Activated naive CD4-positive, alpha-beta T cell treated with anti-CD3 and anti-CD28 coated beads, Interleukin-2, amount 50 U/mL, for 72 hours (primary cell): ENCODE measurements around the gene CCL1. TPM values are rescaled to one million over a fixed set of nuclear protein-coding genes. Genes with fewer than 3 reads are reported as not detected.

ENCODE experiments used
- ATAC-seq, 2 donors: fragments of 150-1000 bp; cut with Tn5 transposase; 2 replicates each; pipeline ENCODE4 v1.10.0; 2021; ENCODE audit warnings: mild to moderate bottlenecking in 2 of 2, moderate library complexity in 2 of 2
- DNase-seq, 2 donors: peaks; one replicate each; pipeline ENCODE4 v3.0.0; 2021 to 2022; ENCODE audit warnings: low spot score in 2 of 2
- H3K27ac Mint-ChIP-seq, 2 donors: one replicate each; pipeline ENCODE4 v1.8.0; 2022; ENCODE audit warnings: mild to moderate bottlenecking in 2 of 2, mixed read lengths in 2 of 2
- H3K36me3 Mint-ChIP-seq, 2 donors: one replicate each; pipeline ENCODE4 v1.8.0; 2022; ENCODE audit warnings: mixed read lengths in 2 of 2
- H3K9me3 Mint-ChIP-seq, 2 donors: one replicate each; pipeline ENCODE4 v1.8.0; 2022; ENCODE audit warnings: mixed read lengths in 2 of 2
- total RNA-seq, 2 donors: library from RNA; stranded (reverse); gene quantifications; one replicate each; pipeline ENCODE4 v1.2.3, GENCODE V29; 2022

The CCL1 gene
- total RNA-seq, 2 donors from 2014 or later, result not detected

DNA sequence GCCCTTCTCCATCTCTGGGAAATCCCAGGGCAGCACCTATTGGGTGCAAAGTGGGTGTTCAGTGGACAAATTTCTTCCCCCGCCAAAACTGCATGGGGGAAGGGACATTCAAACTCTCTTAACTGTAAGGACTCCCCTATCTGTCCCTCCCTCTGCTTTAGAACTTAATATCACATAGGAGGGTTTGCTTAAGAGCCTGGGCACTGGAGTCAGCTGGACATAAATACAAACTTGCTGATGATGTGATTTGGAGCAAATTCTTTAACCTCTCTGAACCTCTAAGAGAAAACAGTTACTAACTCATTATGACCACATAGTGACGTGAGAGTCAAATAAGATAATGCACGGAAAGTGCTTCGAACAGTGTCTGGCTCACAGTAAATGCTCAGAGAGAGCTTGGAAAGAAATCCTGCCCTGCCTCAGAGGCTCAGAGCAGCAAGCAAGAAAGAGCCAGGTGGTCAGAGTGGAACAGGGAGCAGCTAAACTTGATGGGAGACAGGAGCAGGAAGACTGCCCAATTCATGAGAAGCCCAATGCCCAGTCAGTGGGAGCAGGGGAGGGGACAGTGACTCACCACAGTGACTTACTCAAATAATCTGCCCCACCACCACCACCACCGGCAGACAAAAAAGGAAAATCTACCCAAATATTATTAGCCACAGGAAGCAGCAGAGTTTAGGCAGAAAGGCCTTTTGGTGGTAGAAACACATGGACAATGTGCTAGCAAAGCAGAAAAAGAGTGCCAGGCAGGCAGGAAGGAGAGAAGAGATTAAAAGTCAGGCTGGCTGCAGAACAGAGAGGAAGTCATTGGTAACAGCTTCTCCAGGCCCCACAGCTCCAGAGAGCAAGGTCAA lies 23.9 kb upstream of the CCL1 start:
- no peaks in the 10 kb centered on the region for H3K36me3 Mint-ChIP-seq
- ATAC-seq (no peak), DNase-seq (no peak)
- no peak overlapping the region for H3K27ac Mint-ChIP-seq
- H3K9me3 Mint-ChIP-seq, result no peaks in the 10 kb centered on the region

DNA sequence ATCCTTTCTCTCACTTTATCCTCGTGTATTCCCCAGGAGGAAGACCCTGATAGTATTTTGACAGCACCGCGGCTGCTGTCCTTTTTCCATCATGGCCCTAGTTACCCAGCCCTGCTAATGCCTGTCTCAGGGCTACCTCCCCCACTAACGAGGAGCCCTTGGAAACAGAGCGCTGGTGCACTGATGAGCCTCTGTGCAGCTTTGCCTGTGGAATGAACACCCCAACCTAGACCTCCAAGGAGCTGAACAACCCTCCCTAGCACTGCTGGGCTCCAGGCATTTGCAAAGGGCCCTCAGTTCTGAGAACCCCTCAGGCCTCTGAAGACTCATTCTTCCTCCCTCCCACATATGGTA lies 23.3 kb upstream of the CCL1 start:
- Mint-ChIP-seq H3K36me3 (no peaks in the 10 kb centered on the region), H3K9me3 (no peaks in the 10 kb centered on the region), H3K27ac (no peak overlapping the region)
- ATAC-seq (no peak), DNase-seq (no peak)

DNA sequence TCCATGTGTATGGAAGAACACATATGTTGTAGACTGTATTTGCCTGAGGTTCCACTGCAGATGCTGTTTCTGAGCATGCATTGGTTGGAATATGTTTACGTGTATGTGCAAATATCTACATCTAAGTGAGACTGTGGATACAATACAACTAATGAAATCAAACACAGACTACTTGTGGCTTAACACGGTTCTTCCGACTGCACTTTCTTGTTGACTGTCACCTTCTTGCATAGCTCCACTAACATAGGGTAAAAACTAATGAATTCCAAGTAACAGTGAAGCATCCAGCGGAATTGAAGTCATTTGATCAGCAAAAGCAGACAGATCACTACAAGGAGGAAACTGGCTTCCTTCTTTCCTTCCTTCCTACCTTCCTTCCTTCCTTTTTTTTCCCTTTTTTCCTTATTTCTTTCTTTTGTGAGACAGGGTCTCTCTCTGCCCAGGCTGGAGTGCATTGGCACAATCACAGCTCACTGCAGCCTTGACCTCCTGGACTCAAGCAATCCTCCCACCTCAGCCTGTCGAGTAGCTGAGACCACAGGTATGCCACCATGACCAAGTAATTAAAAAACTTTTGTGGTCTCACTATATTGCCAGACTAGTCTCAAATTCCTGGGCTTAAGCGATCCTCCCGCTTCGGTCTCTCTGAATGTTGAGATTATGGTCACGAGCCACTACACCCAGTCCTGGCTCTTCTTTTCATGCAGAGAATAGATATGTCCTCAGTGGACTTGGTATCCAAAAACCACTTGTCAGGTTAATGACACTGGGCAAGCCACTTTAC lies 22.0 kb upstream of the CCL1 start:
- Mint-ChIP-seq H3K36me3 (no peaks in the 10 kb centered on the region), H3K27ac (no peak overlapping the region), H3K9me3 (no peaks in the 10 kb centered on the region)
- no peak for DNase-seq
- no peak for ATAC-seq

DNA sequence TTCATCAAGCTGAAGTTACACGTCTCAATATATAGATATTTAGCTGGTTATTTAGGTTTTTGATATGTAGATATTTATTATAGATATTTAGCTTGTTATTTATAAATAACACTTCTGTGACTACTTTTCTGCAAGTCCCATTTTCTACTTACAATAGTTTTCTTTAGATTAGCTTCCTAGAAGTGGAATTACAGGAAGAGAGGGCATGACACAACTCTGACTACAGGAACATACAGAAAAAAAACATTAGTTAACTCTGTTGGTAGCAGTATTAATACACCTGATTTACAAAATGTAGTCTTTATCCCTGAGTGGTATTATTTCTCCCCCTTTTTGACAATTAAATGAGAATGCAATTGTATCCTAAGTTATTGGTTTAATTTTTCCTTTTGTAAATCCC lies 21.2 kb upstream of the CCL1 start:
- ATAC-seq, result no peak
- DNase-seq, result no peak
- H3K9me3 Mint-ChIP-seq, result no peaks in the 10 kb centered on the region
- no peak overlapping the region for H3K27ac Mint-ChIP-seq
- H3K36me3 Mint-ChIP-seq, result no peaks in the 10 kb centered on the region

DNA sequence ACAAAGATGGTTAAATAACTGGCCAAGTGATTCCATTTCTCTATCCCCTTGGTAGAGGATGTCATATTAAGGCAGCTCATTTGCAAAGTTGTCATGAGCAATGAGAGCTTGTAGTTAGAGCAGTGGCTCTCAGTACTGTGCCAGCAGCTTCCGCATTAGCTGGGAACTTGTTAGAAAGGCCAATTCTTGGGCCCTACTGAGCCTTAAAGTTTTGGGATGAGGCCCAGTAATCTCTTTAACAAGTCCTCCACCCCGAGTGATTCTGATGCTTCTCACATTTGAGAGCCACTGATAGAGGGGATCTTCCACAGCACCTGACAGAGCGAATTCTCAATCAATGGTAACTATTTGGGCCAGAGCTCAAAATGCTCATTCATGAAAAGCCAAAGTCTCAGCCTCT lies 20.2 kb upstream of the CCL1 start:
- DNase-seq (no peak), ATAC-seq (no peak)
- Mint-ChIP-seq H3K9me3 (no peaks in the 10 kb centered on the region), H3K27ac (peak overlapping the region; percentile 27 to 90), H3K36me3 (no peaks in the 10 kb centered on the region)

DNA sequence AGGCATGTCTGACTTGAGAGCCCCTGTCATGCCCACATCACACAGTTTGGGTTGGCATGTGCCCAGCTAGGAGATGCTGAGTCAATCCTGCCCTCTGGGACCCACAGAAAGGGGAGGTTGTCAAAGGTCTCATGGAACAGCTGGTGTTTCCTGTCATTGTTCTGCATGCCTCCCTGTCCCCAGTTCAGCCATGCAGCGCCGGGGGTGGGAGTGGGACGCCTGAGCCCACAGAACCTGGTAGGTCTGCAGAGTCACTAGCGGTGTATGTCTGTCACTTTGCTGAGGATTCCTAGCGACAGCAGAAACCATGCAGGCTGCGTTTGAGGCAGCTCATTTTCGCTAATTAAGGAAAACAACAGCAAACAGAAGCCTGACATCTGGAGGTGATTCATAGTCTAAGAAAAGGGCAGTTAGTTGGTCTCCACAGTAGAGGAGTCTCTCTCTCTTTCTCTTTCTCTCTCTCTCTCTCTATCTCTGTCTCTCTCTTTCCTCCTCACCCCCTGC lies 19.6 kb upstream of the CCL1 start:
- DNase-seq (peak; percentile 51 to 62), ATAC-seq (peak; percentile 71 to 75)
- Mint-ChIP-seq H3K9me3 (no peaks in the 10 kb centered on the region), H3K27ac (peak overlapping the region; percentile 27 to 90), H3K36me3 (no peaks in the 10 kb centered on the region)

DNA sequence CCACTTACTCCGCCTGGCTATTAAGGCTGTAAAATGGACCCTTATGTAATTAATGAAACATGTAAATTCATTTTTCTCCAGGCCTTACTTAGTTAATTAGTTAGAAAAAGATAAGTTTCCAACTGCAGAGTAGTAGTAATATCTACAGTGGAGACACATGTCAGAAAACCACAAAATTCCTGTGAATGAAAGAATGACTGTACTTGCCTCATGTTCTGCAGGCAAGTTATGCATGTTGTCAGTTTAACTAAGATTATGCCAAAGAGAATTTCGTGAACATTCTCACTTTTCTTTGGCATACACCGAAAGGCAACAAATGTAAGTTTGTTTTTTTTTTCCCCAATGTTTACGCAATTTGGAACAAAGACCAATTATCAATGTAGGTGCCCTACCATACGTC lies 16.8 kb upstream of the CCL1 start:
- peak overlapping the region in 1 of 2 donors; percentile 76 for H3K27ac Mint-ChIP-seq
- DNase-seq (no peak), ATAC-seq (peak in 1 of 2 donors; percentile 29)
- H3K9me3 Mint-ChIP-seq, result no peaks in the 10 kb centered on the region
- H3K36me3 Mint-ChIP-seq, result no peaks in the 10 kb centered on the region

DNA sequence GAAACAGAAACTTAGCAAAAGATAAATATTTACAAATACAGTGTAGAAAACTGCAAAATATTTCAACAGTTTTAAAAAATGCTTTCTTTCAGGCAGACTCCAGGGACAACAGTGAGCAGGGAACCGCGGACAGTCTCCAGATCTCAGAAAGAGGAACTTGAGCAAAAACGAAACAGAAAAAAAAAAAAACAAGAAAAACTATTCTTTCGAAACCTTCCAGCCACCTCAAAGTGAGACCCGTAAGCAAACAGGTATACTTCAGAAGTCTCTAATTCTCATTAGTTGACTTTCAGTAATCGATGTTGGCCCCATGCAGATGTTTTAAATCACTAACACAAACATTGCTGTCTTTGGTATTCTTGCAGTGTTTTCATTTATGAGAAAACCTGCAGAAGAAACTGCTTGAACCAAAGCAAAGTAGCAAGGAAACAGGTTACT lies 15.7 kb upstream of the CCL1 start:
- no peak overlapping the region for H3K27ac Mint-ChIP-seq
- ATAC-seq (peak; percentile 43 to 68), DNase-seq (peak in 1 of 2 donors; percentile 19)
- no peaks in the 10 kb centered on the region for H3K36me3 Mint-ChIP-seq
- no peaks in the 10 kb centered on the region for H3K9me3 Mint-ChIP-seq

DNA sequence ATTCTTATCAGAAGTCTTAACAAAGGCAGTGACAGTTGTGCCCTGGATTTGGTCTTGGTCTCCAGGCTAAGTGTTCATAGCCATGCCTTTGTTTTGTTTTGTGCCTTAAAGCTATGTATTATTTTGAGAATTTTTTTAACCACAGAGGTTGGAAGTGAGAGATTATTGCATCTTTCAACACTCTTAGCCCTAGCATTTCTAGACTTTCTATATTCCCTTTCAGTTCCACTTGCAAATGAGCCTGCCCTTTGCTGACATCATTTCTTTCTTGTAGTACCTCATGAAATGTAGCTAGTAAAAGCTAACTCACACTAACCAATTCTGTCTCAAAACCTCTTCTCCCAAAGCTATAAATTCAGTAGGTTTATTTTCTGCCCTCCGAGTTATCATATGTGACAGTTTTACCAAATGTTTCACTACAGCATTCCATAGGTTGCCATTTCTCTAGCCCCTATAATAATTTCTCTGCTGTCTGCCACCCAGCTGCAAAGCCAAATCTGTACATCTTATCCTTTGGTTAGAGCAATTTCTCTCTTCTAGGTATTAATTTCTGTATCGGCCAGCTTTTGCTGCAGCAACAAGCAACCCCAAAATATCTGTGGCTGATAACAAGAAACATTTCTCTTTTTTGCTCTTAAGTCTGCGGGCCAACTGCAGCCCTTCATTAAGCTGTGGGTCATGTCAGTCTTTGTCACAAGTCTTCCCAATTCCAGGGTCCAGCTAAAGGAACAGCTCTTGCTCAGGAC lies 14.2 kb upstream of the CCL1 start:
- DNase-seq (no peak), ATAC-seq (peak in 1 of 2 donors; percentile 14)
- Mint-ChIP-seq H3K36me3 (no peaks in the 10 kb centered on the region), H3K27ac (no peak overlapping the region), H3K9me3 (no peaks in the 10 kb centered on the region)

DNA sequence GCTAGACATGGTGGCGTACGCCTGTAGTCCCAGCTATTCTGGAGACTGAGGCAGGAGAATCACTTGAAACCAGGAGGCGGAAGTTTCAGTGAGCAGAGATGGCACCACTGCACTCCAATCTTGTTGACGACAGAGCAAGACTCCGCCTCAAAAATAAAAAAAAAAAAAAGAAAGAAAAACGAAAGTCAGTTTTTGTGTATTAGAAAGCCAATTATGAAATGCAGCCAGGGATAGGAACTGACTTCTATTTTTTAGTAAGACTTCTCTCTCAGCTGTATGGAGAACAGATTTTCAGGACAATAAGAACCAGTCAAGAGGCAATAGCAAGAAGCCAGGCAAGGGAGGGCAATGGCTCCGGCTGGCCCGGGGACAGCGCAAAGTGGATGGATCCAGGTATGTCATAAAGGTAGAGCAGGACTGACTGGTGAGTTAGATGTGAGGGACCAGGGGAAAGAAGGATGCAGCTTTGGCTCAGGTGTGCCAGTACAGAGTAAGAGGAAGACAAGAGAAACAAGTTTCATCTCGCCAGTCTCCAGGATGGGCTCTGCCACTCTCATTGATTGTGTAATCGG lies 12.5 kb upstream of the CCL1 start:
- Mint-ChIP-seq H3K27ac (no peak overlapping the region), H3K36me3 (no peaks in the 10 kb centered on the region), H3K9me3 (no peaks in the 10 kb centered on the region)
- ATAC-seq (no peak), DNase-seq (no peak)

DNA sequence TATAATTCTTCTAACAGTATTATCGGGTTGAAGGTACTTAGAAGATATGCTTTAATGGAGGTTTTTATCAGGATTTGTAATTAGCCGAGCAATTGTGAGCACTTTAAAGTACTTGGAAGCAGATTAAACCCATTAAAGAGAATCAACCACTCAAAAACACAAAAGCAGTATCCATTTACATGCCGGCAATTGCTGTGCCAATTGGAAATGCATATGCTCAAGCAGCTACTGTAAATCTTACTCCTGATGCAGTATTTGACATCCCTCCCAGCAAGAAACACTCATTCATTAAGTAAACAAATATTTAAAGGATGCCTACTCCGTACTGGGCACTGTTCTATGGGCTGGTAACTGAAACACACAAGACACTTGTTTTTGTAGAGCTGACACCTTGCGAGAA lies 11.4 kb upstream of the CCL1 start:
- no peak for DNase-seq
- Mint-ChIP-seq H3K27ac (no peak overlapping the region), H3K9me3 (no peaks in the 10 kb centered on the region), H3K36me3 (no peaks in the 10 kb centered on the region)
- ATAC-seq, result no peak

DNA sequence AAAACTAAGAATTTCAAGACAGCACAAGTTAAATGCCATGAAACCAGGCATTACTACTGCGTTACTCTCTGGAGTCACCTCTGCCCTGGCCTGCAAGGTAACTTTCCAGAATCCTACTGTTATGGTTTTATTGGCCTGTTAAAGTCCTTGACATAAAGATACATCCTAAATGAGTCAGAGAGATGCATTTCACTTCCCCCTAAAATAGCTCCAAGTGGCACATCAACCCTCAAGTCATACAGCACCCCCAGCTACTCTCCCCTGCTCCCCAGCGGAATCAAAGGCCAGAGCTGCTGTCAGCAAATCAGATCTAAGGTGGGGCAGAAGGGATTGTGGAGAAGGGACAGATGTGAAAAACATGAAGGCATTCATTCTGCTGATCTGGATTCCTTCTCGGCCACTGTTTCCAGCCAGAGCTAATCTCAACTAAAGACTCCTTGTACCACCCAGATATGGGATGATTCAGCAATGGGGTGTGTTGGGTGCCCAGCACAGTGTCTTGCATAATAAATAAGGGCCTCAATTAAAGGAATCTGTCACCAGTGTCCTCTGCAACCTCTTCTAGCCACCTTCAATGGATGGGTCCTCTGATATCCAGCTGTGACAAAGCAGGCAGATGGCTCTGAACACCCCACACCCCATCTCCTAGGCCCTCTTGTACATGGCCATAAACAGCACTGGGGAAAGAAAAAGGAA lies 8.5 kb upstream of the CCL1 start:
- no peak for ATAC-seq
- no peak for DNase-seq
- H3K36me3 Mint-ChIP-seq, result no peaks in the 10 kb centered on the region
- no peaks in the 10 kb centered on the region for H3K9me3 Mint-ChIP-seq
- no peak overlapping the region for H3K27ac Mint-ChIP-seq

DNA sequence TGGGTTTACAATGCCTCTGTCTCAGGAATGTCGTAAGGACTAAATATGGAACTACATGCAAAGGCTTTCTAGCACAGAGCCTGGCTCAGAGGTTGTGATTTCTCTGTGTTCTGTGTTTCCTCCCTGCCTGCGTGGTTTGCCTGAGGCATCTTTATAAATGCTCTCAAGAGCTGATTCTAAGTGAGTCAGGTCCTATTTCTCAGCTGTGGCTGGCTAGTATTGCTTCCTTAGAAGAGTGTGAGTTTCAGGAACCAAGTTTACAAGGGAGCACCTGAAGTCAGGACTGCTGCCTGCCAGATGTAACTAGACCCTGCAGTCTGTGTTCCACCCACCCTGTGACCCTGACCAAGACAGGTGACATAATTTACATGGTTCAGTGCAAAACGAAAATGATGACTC lies 8.0 kb upstream of the CCL1 start:
- ATAC-seq (peak; percentile 67 to 88), DNase-seq (no peak)
- Mint-ChIP-seq H3K9me3 (no peaks in the 10 kb centered on the region), H3K36me3 (no peaks in the 10 kb centered on the region), H3K27ac (no peak overlapping the region)

DNA sequence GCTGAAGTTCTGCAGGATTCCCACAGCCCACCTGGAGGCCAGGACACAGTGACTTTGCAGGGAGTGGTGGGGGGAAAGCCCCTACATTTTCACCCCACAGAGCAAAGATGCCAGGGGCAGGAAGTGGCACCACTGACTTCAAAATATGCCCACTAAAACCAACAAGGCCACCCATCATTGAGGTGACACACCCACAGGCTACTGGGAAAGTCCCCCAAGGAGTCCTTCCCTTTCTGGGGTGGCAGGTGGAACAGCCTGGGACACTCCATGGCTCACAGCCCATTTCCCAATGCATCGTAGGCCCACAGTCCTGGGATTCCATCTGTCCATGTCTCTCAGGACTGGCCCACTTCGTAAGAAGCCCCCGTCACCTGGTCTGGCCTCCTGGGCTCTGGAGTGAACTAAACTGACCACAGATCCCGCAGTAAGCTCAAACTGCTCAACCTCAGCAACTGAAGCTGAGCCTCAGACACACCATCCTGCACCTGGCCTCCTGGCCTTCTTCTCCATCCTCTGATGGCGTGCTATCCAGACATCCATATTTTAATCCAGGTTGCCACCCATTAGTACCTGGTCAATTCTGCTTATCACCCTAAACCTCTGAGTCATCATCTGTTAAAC lies 7.5 kb upstream of the CCL1 start:
- H3K36me3 Mint-ChIP-seq, result no peaks in the 10 kb centered on the region
- H3K27ac Mint-ChIP-seq, result no peak overlapping the region
- no peaks in the 10 kb centered on the region for H3K9me3 Mint-ChIP-seq
- ATAC-seq (peak in 1 of 2 donors; percentile 40), DNase-seq (no peak)

DNA sequence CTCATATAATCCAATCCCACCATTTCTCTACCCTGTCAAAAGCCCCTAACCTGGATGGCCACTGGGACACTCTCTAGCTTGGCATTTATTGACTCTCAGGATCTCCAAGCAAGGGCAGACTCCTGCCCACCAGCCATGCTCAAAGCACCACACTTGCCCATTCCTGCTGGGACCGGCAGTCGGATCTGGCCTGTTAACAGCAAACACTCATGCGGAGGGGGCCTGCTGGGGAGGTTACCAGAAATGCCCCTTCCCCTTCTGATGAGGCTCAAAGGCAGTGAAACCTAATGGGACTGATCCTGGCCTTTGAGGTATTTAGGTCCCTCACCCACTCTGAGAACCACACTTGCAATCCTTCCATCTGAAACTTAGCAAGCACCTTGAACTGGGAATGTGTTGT lies 6.5 kb upstream of the CCL1 start:
- Mint-ChIP-seq H3K27ac (no peak overlapping the region), H3K36me3 (no peaks in the 10 kb centered on the region), H3K9me3 (no peaks in the 10 kb centered on the region)
- DNase-seq (no peak), ATAC-seq (no peak)
